ENCODE results near the gene THADA.
"Not testable (repeated sequence)": the region's sequence is repeated elsewhere in the genome, so short reads cannot be mapped to it uniquely, and the experiment has no call there.

The THADA gene

GRCh38 chr2:43189861-43190260 is 406.0 kb downstream of the THADA start:
- intact Hi-C loops (cut with DNase I); DNase-seq: not testable (repeated sequence)

DNA sequence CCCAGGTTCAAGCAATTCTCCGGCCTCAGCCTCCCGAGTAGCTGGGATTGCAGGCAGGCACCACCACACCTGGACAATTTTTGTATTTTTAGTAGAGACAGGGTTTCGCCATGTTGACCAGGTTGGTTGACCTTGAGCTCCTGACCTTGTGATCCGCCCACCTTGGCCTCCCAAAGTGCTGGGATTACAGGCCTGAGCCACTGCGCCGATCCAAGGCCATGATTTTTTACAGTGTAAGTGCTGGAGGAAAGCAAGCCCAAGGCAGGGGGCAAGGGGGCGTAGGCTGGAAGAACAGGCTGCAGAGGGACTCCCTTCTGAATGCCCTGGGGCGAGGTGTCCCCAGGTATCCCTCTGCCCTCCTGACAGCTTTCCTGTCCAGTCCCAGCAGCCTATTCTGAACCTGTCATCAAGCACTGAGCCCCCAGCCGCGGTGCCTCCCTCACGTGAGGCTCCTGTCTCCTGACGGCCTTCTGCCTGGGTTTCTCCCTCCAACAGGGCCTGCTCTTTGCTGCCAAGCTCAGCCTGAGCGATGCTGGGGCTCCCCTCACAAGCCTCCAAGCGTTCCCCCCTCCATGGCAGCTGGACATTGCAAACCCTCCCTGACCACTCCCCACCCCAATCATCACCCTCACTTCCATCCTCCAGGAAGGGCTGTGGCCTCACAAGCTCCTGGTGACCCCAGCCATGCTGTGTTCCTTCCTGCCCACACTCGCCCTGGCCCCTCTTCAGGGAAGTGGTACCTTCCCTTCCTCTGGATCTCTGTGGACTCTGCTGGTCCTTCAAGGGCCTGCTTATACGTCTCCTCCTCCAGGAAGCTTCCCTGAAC is 407.1 kb downstream of the THADA start:
- intact Hi-C loops (cut with DNase I): no loop called here

DNA sequence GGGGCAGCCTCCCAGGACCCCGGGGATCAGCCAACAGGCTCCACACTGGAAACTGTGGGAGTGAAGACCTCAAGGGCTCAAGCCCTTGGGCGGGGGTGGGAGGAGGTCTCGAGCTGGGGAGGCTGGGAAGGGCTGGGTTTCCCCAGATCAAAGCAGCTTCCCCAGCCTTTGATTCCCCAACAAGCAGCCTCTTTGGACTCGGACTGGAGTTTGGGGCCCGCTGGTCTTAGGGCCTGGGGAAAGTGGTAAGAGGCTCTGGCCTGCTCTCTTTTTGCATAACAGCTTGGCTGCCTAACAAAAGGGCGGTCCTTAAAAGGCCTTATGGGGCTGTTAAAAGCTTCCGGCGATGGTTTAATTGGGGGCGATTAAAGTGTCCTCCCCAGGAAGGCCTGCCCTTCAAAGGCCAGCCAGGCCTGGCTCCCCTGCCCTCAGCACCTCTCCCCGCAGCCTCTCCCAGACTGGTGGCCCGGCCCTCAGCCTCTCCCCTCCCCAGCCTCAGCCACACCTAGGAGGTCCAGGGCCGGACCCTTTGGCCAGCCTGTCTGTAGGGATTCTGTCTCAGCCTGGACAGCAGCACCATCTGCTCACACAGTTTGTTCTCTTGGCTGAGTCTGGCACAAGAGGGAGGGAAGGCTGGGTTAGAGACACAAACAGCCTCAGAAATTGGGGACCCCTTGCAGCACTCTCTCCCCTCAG is 409.0 kb downstream of the THADA start:
- DNase-seq: peak in 1 of 10 donors; percentile 71
- intact Hi-C loops (cut with DNase I): no loop called here

More for the DNA sequence above, 407.1 kb downstream of the THADA start:
- DNase-seq: peak in 1 of 10 donors; percentile 79

- no peak for DNase-seq
- intact Hi-C loops (cut with DNase I): no loop called here
Measured at GRCh38 chr2:43186321-43186678, 409.5 kb downstream of the THADA start.

GRCh38 chr2:43185146-43185545 is 410.7 kb downstream of the THADA start:
- DNase-seq: no peak
- intact Hi-C loops (cut with DNase I): no loop called here

DNA sequence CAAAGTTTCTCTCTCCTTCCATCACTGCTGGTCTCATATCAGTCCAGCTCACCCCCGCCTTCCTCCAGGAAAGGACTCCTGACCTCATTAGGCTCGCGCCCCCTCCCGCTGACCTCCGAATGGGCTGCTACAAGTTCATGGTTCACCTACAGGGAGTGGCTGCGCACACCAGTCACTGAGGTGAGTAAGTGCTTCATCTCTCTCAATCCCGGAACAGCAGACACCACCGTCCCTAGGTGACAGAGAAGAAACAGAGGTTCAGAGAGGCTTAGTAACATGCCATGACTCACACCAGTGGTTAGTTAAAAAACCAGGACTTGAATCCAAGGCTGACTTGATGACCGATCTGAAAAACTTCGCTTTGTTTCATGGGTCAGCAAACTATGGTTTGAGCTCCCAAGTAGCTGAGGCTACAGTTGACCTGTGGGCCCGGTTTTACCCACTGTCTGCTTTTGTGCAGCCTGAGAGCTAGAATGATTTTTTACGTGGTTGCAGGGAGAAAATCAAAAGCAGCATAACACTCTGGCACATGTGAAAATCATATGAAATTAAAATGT is 411.4 kb downstream of the THADA start:
- no peak for DNase-seq
- intact Hi-C loops (cut with DNase I): no loop called here

- intact Hi-C loops (cut with DNase I): no loop called here
- DNase-seq: no peak
Measured at GRCh38 chr2:43183743-43184142, 412.1 kb downstream of the THADA start.

- no peak for DNase-seq
Measured at GRCh38 chr2:43180897-43181296, 414.9 kb downstream of the THADA start.

More at GRCh38 chr2:43180897-43181296, 414.9 kb downstream of the THADA start:
- intact Hi-C loops (cut with DNase I): no loop called here
